NCI-H226 (cell line): ENCODE results near the gene PRKAR1B.

ENCODE experiments used
- DNase-seq: peaks from one replicate; pipeline ENCODE4 v3.0.0-alpha.2; 2015

Gene PRKAR1B

DNA sequence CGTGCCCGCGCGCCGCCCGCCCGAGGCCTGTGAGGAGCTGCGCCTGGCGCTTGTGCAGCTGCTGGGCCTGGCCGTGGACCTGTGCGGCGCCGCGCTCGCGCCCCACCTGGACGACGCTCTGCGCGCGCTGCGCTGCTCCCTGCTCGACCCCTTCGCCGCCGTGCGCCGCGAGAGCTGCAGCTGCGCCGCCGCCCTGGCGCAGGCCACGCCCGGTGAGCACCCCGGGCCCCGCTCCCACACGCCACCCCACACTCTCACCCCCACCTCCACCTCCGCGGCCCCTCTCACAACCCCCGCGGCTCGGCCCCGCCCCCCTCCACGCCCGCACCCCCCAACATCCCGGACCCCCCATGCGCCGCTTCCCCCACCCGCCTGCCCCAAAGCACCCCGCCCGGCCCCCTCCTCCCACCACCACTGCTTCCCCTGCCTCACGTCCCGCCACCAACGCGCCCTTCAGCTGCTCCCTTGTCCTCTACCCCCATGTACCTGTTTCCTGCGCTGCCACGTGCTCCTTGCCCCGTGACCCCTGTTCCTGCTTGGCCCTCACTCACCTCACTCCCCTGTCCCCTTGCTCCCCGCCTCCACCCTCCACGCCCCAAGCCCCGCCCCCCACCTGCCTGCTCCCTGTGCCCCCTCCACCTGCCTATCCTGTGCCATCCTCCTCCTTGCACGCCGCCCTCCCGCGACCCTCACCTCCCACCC lies at the start of gene PRKAR1B:
Gene PRKAR1B (minus strand): TSS at position 178 of the 702 bp plus-strand sequence. CDS start 15,776 bp downstream, outside the sequence.
- peak; percentile 72 for DNase-seq

GRCh38 chr7:776381-776780 lies 49.3 kb upstream of the PRKAR1B start:
- no peak for DNase-seq

DNA sequence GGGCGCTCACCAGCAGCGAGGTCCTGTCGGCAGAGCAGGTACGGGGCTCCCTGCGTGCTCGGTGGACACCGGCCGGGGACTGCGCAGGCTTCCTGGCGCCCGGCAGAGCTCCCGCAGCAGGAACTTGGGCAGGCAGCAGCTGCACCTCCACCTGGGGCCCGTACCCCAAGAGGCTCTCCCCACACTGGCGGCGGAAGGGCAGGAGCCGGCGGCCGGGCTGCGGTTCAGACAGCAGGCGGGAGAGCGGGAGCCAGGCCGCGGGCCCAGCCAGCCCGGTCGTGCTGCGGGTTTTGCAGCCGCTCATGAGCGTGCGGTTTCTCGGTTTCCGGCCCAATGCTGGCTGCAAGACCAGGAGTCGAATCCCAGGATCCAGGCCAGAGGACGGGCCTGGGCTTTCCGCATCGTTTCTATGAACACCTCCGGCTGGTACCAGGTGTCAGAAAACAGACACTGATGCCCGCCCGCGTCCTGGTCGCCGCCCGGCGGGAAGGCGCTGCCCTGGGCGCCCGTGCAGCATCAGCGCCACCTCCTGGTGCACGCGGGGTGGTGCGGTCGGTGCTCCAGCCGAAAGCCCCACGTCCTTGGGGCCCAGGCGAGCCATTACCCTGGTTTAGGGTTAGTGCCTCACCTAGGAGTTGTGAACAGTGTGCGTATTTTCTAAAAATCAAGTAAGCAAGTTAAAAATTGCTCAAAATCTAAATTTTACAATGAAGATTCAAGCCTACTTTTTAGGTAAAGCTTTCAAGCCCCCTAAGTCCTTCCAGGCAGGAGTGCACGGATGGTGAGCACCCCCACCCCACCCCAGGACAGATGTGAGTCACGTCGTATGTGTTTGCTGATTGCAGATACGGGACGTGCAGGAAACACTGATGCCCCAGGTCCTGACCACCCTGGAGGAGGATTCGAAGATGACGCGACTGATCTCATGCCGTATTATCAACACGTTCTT lies 47.4 kb upstream of the PRKAR1B start:
- no peak for DNase-seq

GRCh38 chr7:773622-773915 lies 46.5 kb upstream of the PRKAR1B start:
- DNase-seq: no peak

DNA sequence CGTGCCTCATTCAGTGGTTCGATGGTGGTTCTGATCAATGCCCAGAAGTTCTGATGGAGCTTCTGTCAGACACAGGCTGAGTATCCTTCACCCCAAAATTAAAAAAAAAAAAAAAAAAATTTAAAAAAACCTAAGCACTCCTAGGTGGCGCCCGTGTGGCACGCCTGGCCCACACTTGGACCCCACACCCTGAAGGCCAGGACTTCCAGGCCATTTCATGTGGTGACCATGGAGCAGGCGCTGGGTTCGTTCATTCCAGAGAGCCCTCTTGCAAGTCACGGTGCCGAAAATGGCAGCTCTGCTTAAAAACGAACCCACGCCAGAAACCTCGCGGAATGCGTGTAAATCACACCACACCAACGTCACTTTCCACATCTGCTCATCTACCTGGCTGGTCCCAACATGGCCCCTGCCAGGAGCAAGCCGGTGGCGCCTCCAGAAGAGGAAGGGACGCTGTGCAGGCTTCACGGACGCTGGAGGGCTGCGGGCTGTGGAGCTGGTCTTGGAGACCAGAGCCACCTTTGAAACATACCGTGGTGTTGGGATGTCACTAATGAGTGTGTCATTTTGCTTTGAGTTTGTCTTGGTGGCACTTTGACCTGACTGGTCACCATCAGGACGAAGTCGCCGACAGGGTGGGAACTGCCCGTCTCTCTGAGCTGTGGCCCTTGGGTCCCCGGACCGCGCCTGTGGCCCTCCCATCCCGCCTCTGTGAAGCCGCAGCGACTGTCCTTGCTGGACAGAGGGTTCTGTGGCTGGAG lies 46.0 kb upstream of the PRKAR1B start:
- DNase-seq: no peak

DNA sequence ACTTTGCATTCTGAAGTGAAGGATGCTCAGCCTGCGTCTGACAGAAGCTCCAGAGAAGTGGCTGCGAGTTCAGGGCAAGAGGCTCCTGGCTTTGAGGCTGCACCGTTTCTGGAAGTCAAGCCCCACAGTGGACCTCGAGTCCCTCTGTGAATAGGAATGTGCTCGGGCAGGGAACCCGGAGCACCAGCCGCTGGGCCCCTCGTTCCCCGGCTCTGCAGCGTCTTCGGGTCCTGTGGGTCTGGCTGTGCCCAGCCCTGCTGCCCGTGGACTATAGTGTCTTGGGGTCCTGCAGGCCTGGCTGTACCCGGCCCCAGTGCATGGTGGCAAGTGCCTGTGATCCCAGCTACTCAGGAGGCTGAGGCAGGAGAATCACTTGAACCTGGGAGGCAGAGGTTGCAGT lies 45.3 kb upstream of the PRKAR1B start:
- no peak for DNase-seq

GRCh38 chr7:772005-772294 lies 44.9 kb upstream of the PRKAR1B start:
- DNase-seq: no peak

- no peak for DNase-seq
These were observed 44.3 kb upstream of the PRKAR1B start for GRCh38 chr7:771234-772004.

- DNase-seq: no peak
These were observed 43.7 kb upstream of the PRKAR1B start for GRCh38 chr7:770741-771166.

- DNase-seq: no peak
These were observed 43.3 kb upstream of the PRKAR1B start for GRCh38 chr7:770336-770735.

DNA sequence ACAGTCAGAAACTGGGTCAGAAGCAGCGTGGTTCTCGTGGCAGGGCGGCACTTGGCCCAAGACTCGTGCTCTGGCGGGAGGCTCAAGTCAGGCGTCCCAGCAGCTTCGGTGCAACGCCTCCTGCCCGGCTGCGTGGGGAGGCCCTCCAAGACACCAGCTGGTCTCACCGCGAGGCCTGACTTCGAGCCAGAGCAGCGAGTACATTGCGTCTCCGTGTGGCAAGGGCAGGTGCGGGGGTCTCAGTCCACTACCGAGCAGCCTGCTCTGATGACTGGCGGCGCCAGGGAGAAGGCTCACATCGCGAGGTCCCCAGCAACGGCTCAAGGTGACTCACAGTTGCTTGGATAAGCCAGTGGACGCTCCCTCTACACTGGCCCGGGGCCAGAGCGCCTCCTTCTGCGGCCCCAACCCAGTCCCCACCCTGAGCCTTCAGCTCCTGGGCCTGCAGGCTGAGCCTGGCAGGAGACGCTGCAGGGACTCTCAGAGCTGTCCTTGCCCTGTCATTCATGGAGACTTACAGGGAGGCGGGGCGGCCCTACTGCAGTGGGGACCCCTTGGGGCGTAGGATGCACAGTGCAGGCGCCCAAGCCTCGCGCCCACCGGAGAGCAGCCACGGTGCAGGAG lies 41.9 kb upstream of the PRKAR1B start:
- no peak for DNase-seq

- DNase-seq: no peak
These were observed 41.1 kb upstream of the PRKAR1B start for GRCh38 chr7:767941-768731.

DNA sequence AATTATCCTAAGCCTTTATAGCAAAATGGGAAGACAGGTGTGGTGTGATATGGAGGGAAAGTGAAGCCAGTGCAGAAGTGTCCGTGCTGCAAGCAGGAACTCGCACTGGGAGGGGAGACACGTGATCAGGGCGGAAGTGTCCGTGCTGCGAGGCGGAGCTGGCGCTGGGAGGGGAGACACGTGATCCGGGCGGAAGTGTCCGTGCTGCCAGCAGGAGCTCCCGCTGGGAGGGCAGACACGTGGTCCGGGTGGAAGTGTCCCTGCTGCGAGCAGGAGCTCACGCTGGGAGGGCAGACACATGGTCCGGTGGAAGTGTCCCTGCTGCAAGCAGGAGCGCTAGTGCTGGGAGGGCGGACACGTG lies 40.5 kb upstream of the PRKAR1B start:
- DNase-seq: no peak

GRCh38 chr7:765383-765782 lies 38.3 kb upstream of the PRKAR1B start:
- no peak for DNase-seq

GRCh38 chr7:763762-764161 lies 36.7 kb upstream of the PRKAR1B start:
- DNase-seq: no peak

DNA sequence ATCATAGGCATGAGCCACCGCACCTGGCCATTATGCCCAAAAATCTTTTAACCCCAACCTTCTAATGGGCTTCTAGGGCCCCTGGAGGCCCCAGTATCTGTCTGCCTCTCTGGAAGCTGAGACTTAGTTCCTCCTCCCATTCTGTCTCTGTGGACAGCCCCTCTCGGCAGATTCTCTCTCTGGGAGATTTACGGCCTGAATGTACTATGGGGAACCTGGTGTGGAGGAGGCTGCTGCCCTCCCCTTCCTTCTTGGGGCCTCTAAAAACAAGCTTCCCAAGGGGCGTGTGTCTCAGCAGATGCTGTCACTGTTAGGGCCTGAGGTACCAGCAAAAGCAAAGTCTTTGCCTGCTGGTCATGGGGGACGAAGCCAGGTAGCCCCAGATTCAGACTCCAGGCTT lies 35.8 kb upstream of the PRKAR1B start:
- no peak for DNase-seq

- DNase-seq: no peak
These were observed 34.5 kb upstream of the PRKAR1B start for GRCh38 chr7:761631-762030.

DNA sequence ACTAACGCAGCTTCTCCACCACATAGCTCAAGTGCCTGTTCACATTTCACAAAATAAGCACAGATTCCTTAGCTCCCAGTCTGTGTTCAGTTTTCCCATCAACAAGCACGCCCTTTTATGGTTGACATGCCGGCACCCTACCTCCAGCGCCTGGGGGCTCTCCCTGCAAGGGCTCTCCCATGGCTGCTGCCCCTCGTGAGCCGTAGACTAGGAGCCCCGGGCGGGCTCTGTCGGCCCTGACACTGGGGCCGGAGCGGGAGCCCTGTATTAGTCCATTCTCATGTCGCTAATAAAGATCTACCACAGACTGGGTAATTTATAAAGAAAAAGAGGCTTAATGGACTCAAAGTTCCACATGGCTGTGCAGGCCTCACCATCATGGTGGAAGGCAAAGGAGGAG lies 34.0 kb upstream of the PRKAR1B start:
- DNase-seq: no peak

DNA sequence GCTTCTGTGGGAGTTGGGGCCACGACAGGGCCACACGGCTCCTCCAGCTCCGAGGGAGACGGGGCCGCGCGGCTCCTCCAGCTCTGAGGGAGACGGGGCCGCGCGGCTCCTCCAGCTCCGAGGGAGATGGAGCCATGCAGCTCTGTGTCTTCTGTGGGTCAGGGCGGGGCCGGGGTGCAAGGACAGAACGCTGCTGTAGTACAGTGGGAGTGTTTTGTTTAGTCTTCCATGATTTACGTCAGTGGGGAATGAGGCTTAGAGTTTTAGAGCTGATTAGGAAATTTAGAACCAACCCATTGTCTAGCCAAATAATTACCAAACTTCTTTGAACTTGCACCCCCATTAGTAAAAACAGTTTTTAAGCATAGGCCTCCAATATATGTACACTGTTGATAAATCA lies 32.9 kb upstream of the PRKAR1B start:
- DNase-seq: no peak

- no peak for DNase-seq
These were observed 32.5 kb upstream of the PRKAR1B start for GRCh38 chr7:759569-759968.

GRCh38 chr7:757741-758163 lies 30.7 kb upstream of the PRKAR1B start:
- no peak for DNase-seq
